IMR-90 (cell line): ENCODE measurements around the gene RORB. TPM values are rescaled to one million over a fixed set of nuclear protein-coding genes. Genes with fewer than 3 reads are reported as not detected.

Experiments used
- ATAC-seq: fragments of 200-7000 bp; cut with Tn5 transposase; 2 replicates; pipeline ENCODE4 v1.9.1; 2020; ENCODE audit warnings: low read depth, mild to moderate bottlenecking, moderate library complexity
- BruUV-seq: library from RNA; stranded (reverse); fragments of 400-500 nt; replicated peaks from 2 replicates; lab custom pipeline; 2021; lab: Mats Ljungman, UMichigan
- CTCF ChIA-PET: fragments of 300-600 bp; formaldehyde crosslinking; extraction: SDS; loops from one replicate; lab custom pipeline; 2021; ENCODE audit warnings: antibody characterized with exemption; lab: Yijun Ruan, JAX
- POLR2A ChIA-PET: fragments of 300-600 bp; sonication (Branson Sonifier 250); formaldehyde crosslinking; loops from one replicate; lab custom pipeline; 2022; ENCODE audit warnings: antibody characterized with exemption; ENCODE audit not compliant: unreplicated experiment; lab: Charles Lee
- DNase-seq: peaks from one replicate; pipeline ENCODE4 v3.0.0; 2013
- H2AFZ ChIP-seq: replicated peaks from 2 replicates; pipeline ENCODE3; 2013; ENCODE audit warnings: low read length, mild to moderate bottlenecking; ENCODE audit not compliant: poor library complexity
- H2AK5ac ChIP-seq: 2 replicates; pipeline ENCODE4 v1.6.1; 2013; ENCODE audit warnings: low read depth, low read length, inconsistent platforms
- H2AK9ac ChIP-seq: replicated peaks from 2 replicates; pipeline ENCODE3; 2013; ENCODE audit warnings: mild to moderate bottlenecking, low read depth, low read length, moderate library complexity; ENCODE audit not compliant: poor library complexity
- H2BK120ac ChIP-seq: 2 replicates; pipeline ENCODE4 v1.6.1; 2013; ENCODE audit warnings: low read depth, low read length, inconsistent platforms
- H2BK15ac ChIP-seq: 3 replicates; pipeline ENCODE4 v1.6.1; 2013; ENCODE audit warnings: low read depth, low read length, inconsistent platforms
- H2BK20ac ChIP-seq: 2 replicates; pipeline ENCODE4 v1.6.1; 2013; ENCODE audit warnings: low read depth, mild to moderate bottlenecking, inconsistent platforms, low read length, moderate library complexity
- H2BK5ac ChIP-seq: 2 replicates; pipeline ENCODE4 v1.6.1; 2013; ENCODE audit warnings: mild to moderate bottlenecking, low read depth, low read length, inconsistent platforms; ENCODE audit not compliant: poor library complexity, severe bottlenecking
- H3K14ac ChIP-seq: replicated peaks from 2 replicates; pipeline ENCODE4 v1.6.1; 2013; ENCODE audit warnings: low read depth, low read length, inconsistent platforms
- H3K18ac ChIP-seq: 2 replicates; pipeline ENCODE4 v1.6.1; 2013; ENCODE audit warnings: low read depth, low read length, control low read depth
- H3K23ac ChIP-seq: 2 replicates; pipeline ENCODE4 v1.6.1; 2013; ENCODE audit warnings: low read depth, low read length, inconsistent platforms
- H3K27ac ChIP-seq: 2 replicates; pipeline ENCODE4 v1.5.1; 2013; ENCODE audit warnings: mild to moderate bottlenecking, control low read depth, low read length; ENCODE audit not compliant: insufficient read depth
- H3K27me3 ChIP-seq: 2 replicates; pipeline ENCODE4 v1.6.1; 2013; ENCODE audit warnings: low read length; ENCODE audit not compliant: control insufficient read depth, insufficient read depth
- H3K36me3 ChIP-seq: 2 replicates; pipeline ENCODE4 v1.6.1; 2013; ENCODE audit warnings: low read length, mixed read lengths; ENCODE audit not compliant: control insufficient read depth, insufficient read depth
- H3K4ac ChIP-seq: 2 replicates; pipeline ENCODE4 v1.6.1; 2013; ENCODE audit warnings: low read depth, low read length, inconsistent platforms
- H3K4me1 ChIP-seq: 2 replicates; pipeline ENCODE4 v1.6.1; 2013; ENCODE audit warnings: low read length, mixed read lengths; ENCODE audit not compliant: control insufficient read depth, insufficient read depth
- H3K4me2 ChIP-seq: 2 replicates; pipeline ENCODE4 v1.6.1; 2013; ENCODE audit warnings: low read depth, mild to moderate bottlenecking, control low read depth, low read length, moderate library complexity
- H3K4me3 ChIP-seq: 2 replicates; pipeline ENCODE4 v1.5.1; 2013; ENCODE audit warnings: low read depth, mild to moderate bottlenecking, control low read depth, low read length, moderate library complexity; ENCODE audit not compliant: insufficient read depth
- H3K56ac ChIP-seq: 2 replicates; pipeline ENCODE4 v1.6.1; 2013; ENCODE audit warnings: low read length, inconsistent platforms; ENCODE audit not compliant: insufficient read depth; ENCODE audit errors: extremely low read depth
- H3K79me1 ChIP-seq, 2 experiments: 2 replicates each; pipeline ENCODE4 v1.6.1; 2013; ENCODE audit warnings: low read length in 2 of 2, inconsistent platforms in 1 of 2, low read depth in 1 of 2
- H3K9ac ChIP-seq: 2 replicates; pipeline ENCODE4 v1.6.1; 2013; ENCODE audit warnings: low read depth, low read length, control low read depth
- H3K9me1 ChIP-seq: 2 replicates; pipeline ENCODE4 v1.6.1; 2013; ENCODE audit warnings: low read length, inconsistent platforms; ENCODE audit not compliant: insufficient read depth
- H3K9me3 ChIP-seq: 2 replicates; pipeline ENCODE4 v1.6.1; 2013; ENCODE audit warnings: low read length; ENCODE audit not compliant: control insufficient read depth, insufficient read depth
- H4K20me1 ChIP-seq: 2 replicates; pipeline ENCODE4 v1.6.1; 2013; ENCODE audit warnings: low read length, inconsistent platforms; ENCODE audit not compliant: insufficient read depth
- H4K5ac ChIP-seq: 2 replicates; pipeline ENCODE4 v1.6.1; 2013; ENCODE audit warnings: mild to moderate bottlenecking, low read depth, low read length, control low read depth
- H4K8ac ChIP-seq, 2 experiments: 2 replicates each; pipeline ENCODE4 v1.6.1; 2013; ENCODE audit warnings: low read depth in 2 of 2, low read length in 2 of 2, control low read depth in 1 of 2, inconsistent platforms in 1 of 2
- H4K91ac ChIP-seq: 2 replicates; pipeline ENCODE4 v1.6.1; 2013; ENCODE audit warnings: low read depth, low read length, inconsistent platforms; ENCODE audit not compliant: insufficient read depth
- BHLHE40 ChIP-seq: fragments of 150-350 bp; IDR thresholded peaks from 2 replicates; pipeline ENCODE4 v1.6.1; 2016; ENCODE audit warnings: mild to moderate bottlenecking, low read depth, low read length
- CEBPB ChIP-seq: IDR thresholded peaks from 2 replicates; pipeline ENCODE4 v1.6.1; 2012; ENCODE audit warnings: low read depth, low read length, improper control_type of control experiment
- CHD1 ChIP-seq: IDR thresholded peaks from 2 replicates; pipeline ENCODE4 v1.6.1; 2012; ENCODE audit warnings: low read depth, low read length, improper control_type of control experiment
- ELK1 ChIP-seq: fragments of 150-350 bp; IDR thresholded peaks from 2 replicates; pipeline ENCODE4 v1.6.1; 2016; ENCODE audit warnings: low read depth, mild to moderate bottlenecking, low read length, moderate library complexity, borderline replicate concordance
- FOS ChIP-seq: fragments of 150-350 bp; IDR thresholded peaks from 2 replicates; pipeline ENCODE4 v1.6.1; 2016; ENCODE audit warnings: low read depth, low read length
- MAFK ChIP-seq: IDR thresholded peaks from 2 replicates; pipeline ENCODE4 v1.6.1; 2012; ENCODE audit warnings: low read depth, low read length, improper control_type of control experiment
- MAZ ChIP-seq: IDR thresholded peaks from 2 replicates; pipeline ENCODE4 v1.6.1; 2012; ENCODE audit warnings: low read depth, mild to moderate bottlenecking, low read length, improper control_type of control experiment, moderate library complexity, borderline replicate concordance
- MXI1 ChIP-seq: IDR thresholded peaks from 2 replicates; pipeline ENCODE4 v1.6.1; 2012; ENCODE audit warnings: low read depth, mild to moderate bottlenecking, low read length, moderate library complexity, borderline replicate concordance
- NFE2L2 ChIP-seq: fragments of 150-350 bp; IDR thresholded peaks from 2 replicates; pipeline ENCODE4 v1.6.1; 2016; ENCODE audit warnings: low read depth, mild to moderate bottlenecking, low read length
- POLR2A ChIP-seq: IDR thresholded peaks from 2 replicates; pipeline ENCODE4 v1.6.1; 2012; ENCODE audit warnings: mild to moderate bottlenecking, low read depth, low read length
- RAD21 ChIP-seq: IDR thresholded peaks from 2 replicates; pipeline ENCODE4 v1.6.1; 2012; ENCODE audit warnings: low read length, improper control_type of control experiment
- RFX5 ChIP-seq: IDR thresholded peaks from 2 replicates; pipeline ENCODE4 v1.8.0; 2012; ENCODE audit warnings: low read depth, mild to moderate bottlenecking, low read length, moderate library complexity
- SMC3 ChIP-seq: fragments of 150-350 bp; IDR thresholded peaks from 2 replicates; pipeline ENCODE4 v1.6.1; 2016; ENCODE audit warnings: low read depth, mild to moderate bottlenecking, antibody characterized with exemption, low read length, moderate library complexity
- USF2 ChIP-seq: fragments of 150-350 bp; IDR thresholded peaks from 2 replicates; pipeline ENCODE4 v1.6.1; 2017; ENCODE audit warnings: mild to moderate bottlenecking, antibody characterized with exemption, low read length, low read depth
- WGBS, 2 experiments: methylation state at CpG; one replicate each; pipeline versions ENCODE4 v1.1.5 to v1.1.7; 2013; ENCODE audit warnings: missing lambda C conversion rate in 2 of 2; ENCODE audit not compliant: insufficient read length in 1 of 2; ENCODE audit errors: extremely low coverage in 2 of 2; 5-methylcytosine and 5-hydroxymethylcytosine counted together
- dilution Hi-C: fragments of 300-500 bp; cut with HindIII; formaldehyde crosslinking; loops from one replicate; pipeline ENCODE4 v1.14.3; 2018; ENCODE audit warnings: low sequenced_read_pairs; ENCODE audit not compliant: unreplicated experiment
- in situ Hi-C: fragments of 300-500 bp; cut with MboI; formaldehyde crosslinking; loops from 3 replicates; pipeline ENCODE4 v1.14.3; 2019; ENCODE audit warnings: low sequenced_read_pairs, inconsistent platforms, mixed read lengths
- intact Hi-C: fragments of 100-400 bp; cut with micrococcal nuclease; formaldehyde crosslinking; loops from 2 replicates; pipeline ENCODE4 v1.10.0; 2022
- polyA plus RNA-seq, 3 experiments: library from polyadenylated mRNA; depleted of rRNA; stranded (reverse); fragments of >200 nt; gene quantifications; 2 replicates each; pipeline ENCODE4 v1.2.3, GENCODE V29; 2012; ENCODE audit warnings: low replicate concordance in 1 of 3
- total RNA-seq: library from RNA; depleted of rRNA; stranded (reverse); fragments of >200 nt; gene quantifications from 2 replicates; pipeline ENCODE4 v1.2.3, GENCODE V29; 2012
- TF ChIP-seq, protein P1 (sequence below): conservative IDR thresholded peaks from 2 replicates; pipeline ENCODE4 v1.5.1; 2012; ENCODE audit warnings: mild to moderate bottlenecking, low read depth, low read length, improper control_type of control experiment

RORB gene
- total and polyA plus RNA-seq, 2 of the 4 experiments (the other 2 are of a cell fraction): not detected

GRCh38 chr9:74499111-74499601, 2.0 kb downstream of the RORB start:
- H2AK5ac ChIP-seq: no peak overlapping the region
- no TSS peak for BruUV-seq
- H3K9me3 ChIP-seq: no peaks in the 10 kb centered on the region
- H3K23ac ChIP-seq: no peak overlapping the region
- no peak overlapping the region for H2BK120ac ChIP-seq
- H3K14ac ChIP-seq: no peak overlapping the region
- intact Hi-C loops (no loop called here), dilution Hi-C loops (no loop called here), in situ Hi-C loops (no loop called here)
- no peak overlapping the region for H4K5ac ChIP-seq
- no peak overlapping the region; the same call in 1 of the 2 replicates for H3K4me2 ChIP-seq
- H2BK15ac ChIP-seq: no peak overlapping the region
- no peak overlapping the region for H3K27ac ChIP-seq
- CTCF ChIA-PET: no interaction called here
- H3K4me3 ChIP-seq: no peak overlapping the region
- H2AFZ ChIP-seq: peak overlapping the region; percentile 63
- no peak overlapping the region for H3K9ac ChIP-seq
- no peak for ATAC-seq
- WGBS, 2 experiments: no CpG with 5 or more reads among the region's 19 CpGs
- no peaks in the 10 kb centered on the region for H3K36me3 ChIP-seq
- no peak overlapping the region for H4K8ac ChIP-seq
- H3K27me3 ChIP-seq: peaks cover 34% of the 10 kb centered on the region
- H4K20me1 ChIP-seq: no peaks in the 10 kb centered on the region
- no peak overlapping the region for H4K91ac ChIP-seq
- H2AK9ac ChIP-seq: no peak overlapping the region
- no peak overlapping the region for H3K18ac ChIP-seq
- H3K56ac ChIP-seq: no peak overlapping the region
- POLR2A ChIA-PET: interaction anchor here (0.6 kb wide), 1 partner anchor 619 kb away, joined by 3 read pairs; no protein-coding TSS in a partner anchor
- H2BK5ac ChIP-seq: no peak overlapping the region
- no peak overlapping the region for H2BK20ac ChIP-seq
- no peaks in the 10 kb centered on the region for H3K9me1 ChIP-seq
- TF ChIP-seq POLR2A (no peak), MXI1 (no peak), MAZ (no peak), CEBPB (no peak), CHD1 (no peak), RFX5 (no peak), FOS (no peak), ELK1 (no peak), BHLHE40 (no peak), USF2 (no peak), MAFK (no peak), NFE2L2 (no peak), SMC3 (no peak), RAD21 (no peak)
- TF ChIP-seq, protein P1, sequence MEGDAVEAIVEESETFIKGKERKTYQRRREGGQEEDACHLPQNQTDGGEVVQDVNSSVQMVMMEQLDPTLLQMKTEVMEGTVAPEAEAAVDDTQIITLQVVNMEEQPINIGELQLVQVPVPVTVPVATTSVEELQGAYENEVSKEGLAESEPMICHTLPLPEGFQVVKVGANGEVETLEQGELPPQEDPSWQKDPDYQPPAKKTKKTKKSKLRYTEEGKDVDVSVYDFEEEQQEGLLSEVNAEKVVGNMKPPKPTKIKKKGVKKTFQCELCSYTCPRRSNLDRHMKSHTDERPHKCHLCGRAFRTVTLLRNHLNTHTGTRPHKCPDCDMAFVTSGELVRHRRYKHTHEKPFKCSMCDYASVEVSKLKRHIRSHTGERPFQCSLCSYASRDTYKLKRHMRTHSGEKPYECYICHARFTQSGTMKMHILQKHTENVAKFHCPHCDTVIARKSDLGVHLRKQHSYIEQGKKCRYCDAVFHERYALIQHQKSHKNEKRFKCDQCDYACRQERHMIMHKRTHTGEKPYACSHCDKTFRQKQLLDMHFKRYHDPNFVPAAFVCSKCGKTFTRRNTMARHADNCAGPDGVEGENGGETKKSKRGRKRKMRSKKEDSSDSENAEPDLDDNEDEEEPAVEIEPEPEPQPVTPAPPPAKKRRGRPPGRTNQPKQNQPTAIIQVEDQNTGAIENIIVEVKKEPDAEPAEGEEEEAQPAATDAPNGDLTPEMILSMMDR: no peak
- no peak overlapping the region for H3K4ac ChIP-seq
- no peaks in the 10 kb centered on the region for H3K79me1 ChIP-seq
- no peak for DNase-seq
- no peaks in the 10 kb centered on the region for H3K4me1 ChIP-seq
